Brain microvascular endothelial cell (primary cell): Measurements from ENCODE around the gene KLHL33.
A peak's percentile ranks its signal among the peaks of the same experiment; 100 is the strongest.

Source experiments
- DNase-seq: peaks from one replicate; pipeline ENCODE4 v3.0.0-alpha.2; 2020
- H3K27ac ChIP-seq: fragments of 250-450 bp; sonication (Bioruptor Pico); 2 replicates; pipeline ENCODE4 v1.5.1; 2020; ENCODE audit warnings: mild to moderate bottlenecking, moderate library complexity
- H3K27me3 ChIP-seq: fragments of 250-450 bp; sonication (Bioruptor Pico); replicated peaks from 2 replicates; pipeline ENCODE4 v1.5.1; 2020; ENCODE audit warnings: mild to moderate bottlenecking
- H3K36me3 ChIP-seq: fragments of 250-450 bp; sonication (Bioruptor Pico); replicated peaks from 2 replicates; pipeline ENCODE4 v1.5.1; 2020; ENCODE audit warnings: mild to moderate bottlenecking
- H3K4me3 ChIP-seq: 2 replicates; pipeline ENCODE4 v1.5.1; 2011; ENCODE audit warnings: low read depth, mild to moderate bottlenecking, control low read depth, low read length, moderate library complexity
- in situ Hi-C: cut with HindIII; loops from 2 replicates; pipeline ENCODE4 v1.10.0; 2017; ENCODE audit warnings: low sequenced_read_pairs, low pct_ligation_motif_present
- TF ChIP-seq, protein P1 (sequence below): IDR thresholded peaks from 2 replicates; pipeline ENCODE4 v1.5.1; 2011; ENCODE audit warnings: low read depth, mild to moderate bottlenecking, moderate library complexity, low read length, control low read depth, inconsistent platforms; ENCODE audit errors: missing control alignments

Gene KLHL33, protein sequence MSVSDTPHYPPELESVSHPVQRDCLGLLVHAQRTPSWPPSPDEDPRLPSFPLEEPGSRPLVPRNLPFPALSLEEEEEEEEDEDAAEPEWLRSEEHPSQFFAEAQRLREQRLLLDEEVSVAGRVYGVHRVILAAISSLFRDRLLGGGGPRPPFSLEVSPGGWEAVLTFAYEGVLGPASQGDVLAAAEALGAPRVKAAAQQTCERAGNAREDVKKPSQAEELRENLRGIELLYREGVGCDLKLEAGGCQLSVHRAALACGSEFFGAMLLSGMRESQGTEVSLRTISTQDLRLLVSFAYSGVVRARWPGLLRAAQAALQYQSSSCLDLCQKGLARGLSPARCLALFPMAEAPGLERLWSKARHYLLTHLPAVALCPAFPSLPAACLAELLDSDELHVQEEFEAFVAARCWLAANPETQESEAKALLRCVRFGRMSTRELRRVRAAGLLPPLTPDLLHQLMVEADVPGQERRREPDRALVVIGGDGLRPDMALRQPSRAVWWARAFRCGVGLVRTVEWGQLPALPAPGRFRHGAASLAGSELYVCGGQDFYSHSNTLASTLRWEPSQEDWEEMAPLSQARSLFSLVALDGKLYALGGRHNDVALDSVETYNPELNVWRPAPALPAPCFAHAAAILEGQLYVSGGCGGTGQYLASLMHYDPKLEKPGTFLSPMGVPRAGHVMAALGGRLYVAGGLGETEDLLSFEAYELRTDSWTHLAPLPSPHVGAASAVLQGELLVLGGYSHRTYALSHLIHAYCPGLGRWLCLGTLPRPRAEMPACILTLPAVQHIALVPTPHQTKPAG

DNA sequence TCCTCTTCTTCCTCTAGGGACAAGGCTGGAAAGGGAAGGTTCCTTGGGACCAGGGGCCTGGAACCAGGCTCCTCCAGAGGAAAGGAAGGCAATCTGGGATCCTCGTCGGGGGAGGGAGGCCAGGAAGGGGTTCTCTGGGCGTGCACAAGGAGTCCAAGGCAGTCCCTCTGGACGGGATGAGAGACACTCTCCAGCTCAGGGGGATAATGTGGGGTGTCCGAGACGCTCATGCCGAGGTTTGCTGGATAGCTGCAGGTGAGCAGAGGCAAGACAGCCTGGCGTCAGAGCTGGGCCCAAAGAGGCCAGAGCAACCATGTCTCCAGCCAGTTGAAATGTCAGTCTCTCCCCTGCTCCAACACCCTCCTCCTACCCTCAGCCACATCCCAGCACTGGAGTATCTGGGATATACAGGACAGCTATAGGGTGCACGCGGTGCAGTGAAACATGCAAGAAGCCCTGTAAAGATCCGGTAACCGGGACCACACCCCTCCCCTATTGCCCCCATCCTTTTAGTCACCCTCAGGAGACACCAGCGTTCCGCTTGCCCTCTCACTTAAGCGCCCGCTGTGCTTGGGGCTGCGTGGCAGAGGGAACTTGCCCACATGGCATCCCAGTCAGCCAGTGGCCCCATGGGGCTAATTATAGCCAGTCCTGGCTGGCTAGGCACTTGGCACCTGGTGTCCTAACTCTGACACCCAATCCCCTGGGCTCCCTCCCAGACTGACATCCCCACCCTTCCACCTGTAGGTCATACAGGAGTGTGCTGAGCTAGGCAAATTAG, at the start of gene KLHL33:
KLHL33 (minus strand) TSS at position 585 of the 781 bp plus-strand sequence; CDS start at position 230, 355 bp downstream.
- peak within 1 kb of the TSS; percentile 39 for H3K4me3 ChIP-seq
- no peaks in the 10 kb centered on the region for H3K36me3 ChIP-seq
- in situ Hi-C loops = no loop called here
- TF ChIP-seq, protein P1, sequence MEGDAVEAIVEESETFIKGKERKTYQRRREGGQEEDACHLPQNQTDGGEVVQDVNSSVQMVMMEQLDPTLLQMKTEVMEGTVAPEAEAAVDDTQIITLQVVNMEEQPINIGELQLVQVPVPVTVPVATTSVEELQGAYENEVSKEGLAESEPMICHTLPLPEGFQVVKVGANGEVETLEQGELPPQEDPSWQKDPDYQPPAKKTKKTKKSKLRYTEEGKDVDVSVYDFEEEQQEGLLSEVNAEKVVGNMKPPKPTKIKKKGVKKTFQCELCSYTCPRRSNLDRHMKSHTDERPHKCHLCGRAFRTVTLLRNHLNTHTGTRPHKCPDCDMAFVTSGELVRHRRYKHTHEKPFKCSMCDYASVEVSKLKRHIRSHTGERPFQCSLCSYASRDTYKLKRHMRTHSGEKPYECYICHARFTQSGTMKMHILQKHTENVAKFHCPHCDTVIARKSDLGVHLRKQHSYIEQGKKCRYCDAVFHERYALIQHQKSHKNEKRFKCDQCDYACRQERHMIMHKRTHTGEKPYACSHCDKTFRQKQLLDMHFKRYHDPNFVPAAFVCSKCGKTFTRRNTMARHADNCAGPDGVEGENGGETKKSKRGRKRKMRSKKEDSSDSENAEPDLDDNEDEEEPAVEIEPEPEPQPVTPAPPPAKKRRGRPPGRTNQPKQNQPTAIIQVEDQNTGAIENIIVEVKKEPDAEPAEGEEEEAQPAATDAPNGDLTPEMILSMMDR = no peak
- no peak within 1 kb of the TSS for H3K27ac ChIP-seq
- no peak for DNase-seq
- H3K27me3 ChIP-seq = no peaks in the 10 kb centered on the region

DNA sequence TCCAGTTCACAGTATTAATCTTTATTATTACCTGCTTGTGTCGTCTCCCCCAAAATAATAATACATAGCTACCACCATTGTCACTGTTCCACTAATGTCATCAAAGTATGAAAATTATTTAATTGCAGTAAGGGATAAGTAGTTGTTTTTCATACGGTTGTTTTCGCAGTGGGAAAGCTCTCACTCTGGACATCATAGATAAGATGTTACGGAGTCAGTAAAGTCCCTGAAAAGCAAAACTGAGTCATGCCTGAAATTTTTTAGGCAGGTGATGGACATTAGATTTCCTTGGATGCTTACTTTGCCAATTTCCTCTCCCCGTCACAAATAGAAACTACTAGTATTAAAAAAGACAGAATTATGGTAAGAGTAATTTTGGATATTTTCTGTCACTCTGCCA, 46.4 kb upstream of the KLHL33 start:
- in situ Hi-C loops = no loop called here
- Histone ChIP-seq H3K36me3 (peaks cover 7% of the 10 kb centered on the region), H3K27me3 (no peaks in the 10 kb centered on the region), H3K4me3 (no peak overlapping the region), H3K27ac (no peak overlapping the region)
- TF ChIP-seq, protein P1 = no peak
- DNase-seq = no peak

DNA sequence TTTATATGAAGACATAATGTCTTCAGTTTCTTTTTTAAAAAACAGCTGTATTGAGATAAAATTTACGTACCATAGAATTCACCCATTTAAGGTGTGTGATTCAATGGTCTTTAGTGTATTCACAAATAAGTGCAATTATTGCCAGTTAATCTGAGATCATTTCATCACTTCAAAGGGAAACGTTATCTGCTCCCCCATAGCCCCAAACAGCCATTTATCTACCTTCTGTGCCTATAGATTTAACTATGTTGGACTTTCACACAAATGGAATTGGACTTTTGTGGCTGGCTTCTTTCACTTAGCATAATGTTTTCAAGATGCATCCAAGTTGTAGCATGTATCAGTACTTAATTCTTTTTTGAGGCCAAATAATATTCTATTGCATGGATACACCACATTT, 42.9 kb upstream of the KLHL33 start:
- in situ Hi-C loops = no loop called here
- DNase-seq = no peak
- TF ChIP-seq, protein P1 = no peak
- no peak overlapping the region for H3K27ac ChIP-seq
- H3K4me3 ChIP-seq = no peak overlapping the region
- H3K27me3 ChIP-seq = no peaks in the 10 kb centered on the region
- peaks cover 40% of the 10 kb centered on the region for H3K36me3 ChIP-seq

DNA sequence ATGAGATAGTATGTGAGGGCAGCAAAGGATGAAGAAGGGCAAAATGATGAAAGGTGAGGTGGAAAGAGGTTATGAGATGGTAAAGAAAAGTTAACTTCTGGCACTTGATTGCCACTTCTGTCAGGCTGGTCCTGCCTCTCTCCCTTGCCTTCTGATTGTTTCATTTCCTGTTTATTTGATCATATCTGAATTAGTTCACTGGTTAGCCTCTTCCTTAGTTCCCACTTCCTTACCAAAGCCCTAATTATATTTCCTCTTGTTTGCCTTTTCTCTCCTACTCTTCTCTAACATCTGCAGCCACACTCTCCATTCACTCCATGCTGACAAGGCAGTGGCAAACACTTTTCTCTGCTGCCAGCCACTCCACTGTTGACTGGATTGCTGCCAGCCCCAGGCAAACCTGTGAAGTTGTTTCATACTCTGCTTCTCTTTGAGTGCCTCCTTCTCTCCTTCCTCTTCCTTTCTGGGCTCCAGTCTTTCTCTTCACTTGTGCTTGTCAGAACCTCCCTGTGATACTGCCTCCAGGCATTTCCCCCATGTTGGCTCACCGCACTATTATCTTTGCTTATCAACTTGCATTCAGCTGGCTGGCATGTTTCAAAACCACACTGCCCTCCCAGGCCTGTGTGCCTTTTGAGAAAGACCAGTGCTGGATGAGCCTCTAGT, 41.4 kb upstream of the KLHL33 start:
- in situ Hi-C loops = no loop called here

DNA sequence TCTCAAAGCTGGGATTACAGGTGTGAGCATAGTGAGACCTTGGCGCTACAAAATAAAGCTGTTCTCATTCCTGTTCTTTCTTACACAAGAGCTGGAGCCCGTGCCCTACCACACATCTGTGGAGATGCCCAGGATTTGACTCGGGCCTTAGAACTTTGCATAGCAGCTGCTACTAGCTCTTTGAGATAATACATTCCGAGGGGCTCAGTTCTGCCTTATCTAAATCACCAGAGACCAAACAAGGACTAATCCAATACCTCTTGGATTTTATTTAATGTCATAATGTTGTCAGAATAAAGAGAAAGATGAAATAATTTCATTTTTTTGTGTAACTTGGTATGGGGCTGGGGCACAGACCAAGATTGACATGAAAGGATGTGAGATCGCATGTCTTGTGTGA, 40.8 kb upstream of the KLHL33 start:
- H3K27ac ChIP-seq = no peak overlapping the region

More for the DNA sequence above, 41.4 kb upstream of the KLHL33 start:
- Histone ChIP-seq H3K36me3 (peaks cover 52% of the 10 kb centered on the region), H3K27ac (peak overlapping the region; percentile 12), H3K4me3 (no peak overlapping the region), H3K27me3 (no peaks in the 10 kb centered on the region)
- DNase-seq = peak; percentile 83
- TF ChIP-seq, protein P1 = no peak

More for the DNA sequence above, 40.8 kb upstream of the KLHL33 start:
- TF ChIP-seq, protein P1 = no peak
- Histone ChIP-seq H3K36me3 (peaks cover 53% of the 10 kb centered on the region), H3K27me3 (no peaks in the 10 kb centered on the region), H3K4me3 (no peak overlapping the region)
- in situ Hi-C loops = no loop called here
- no peak for DNase-seq
